GM19239 (cell line): ENCODE measurements around the gene KIR2DL1.
"Not testable (repeated sequence)": the region's sequence is repeated elsewhere in the genome, so short reads cannot be mapped to it uniquely, and the experiment has no call there.

Experiments
- DNase-seq: peaks from one replicate; pipeline ENCODE4 v3.0.0; 2011; ENCODE audit warnings: low spot score; ENCODE audit not compliant: insufficient read length
- FAIRE-seq: peaks from 2 replicates; lab custom pipeline; 2011; peaks lifted over from hg19 to GRCh38; lab: Jason Lieb, UNC

Gene KIR2DL1

DNA sequence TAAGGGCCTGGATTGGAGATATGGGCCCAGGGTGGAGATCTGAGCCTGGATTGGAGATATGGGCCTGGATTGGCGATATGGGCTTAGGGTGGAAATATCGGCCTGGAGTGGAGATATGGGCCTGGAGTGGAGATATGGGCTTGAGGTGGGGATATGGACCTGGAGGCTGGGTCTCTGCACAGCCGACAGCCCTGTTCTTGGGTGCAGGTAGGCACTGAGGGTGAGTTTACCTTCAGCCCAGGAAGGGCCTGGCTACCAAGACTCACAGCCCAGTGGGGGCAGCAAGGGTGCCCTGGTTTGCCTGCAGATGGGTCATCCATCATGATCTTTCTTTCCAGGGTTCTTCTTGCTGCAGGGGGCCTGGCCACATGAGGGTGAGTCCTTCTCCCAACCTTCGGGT lies 918 bp downstream of the KIR2DL1 start:
- DNase-seq, FAIRE-seq: not testable (repeated sequence)

DNA sequence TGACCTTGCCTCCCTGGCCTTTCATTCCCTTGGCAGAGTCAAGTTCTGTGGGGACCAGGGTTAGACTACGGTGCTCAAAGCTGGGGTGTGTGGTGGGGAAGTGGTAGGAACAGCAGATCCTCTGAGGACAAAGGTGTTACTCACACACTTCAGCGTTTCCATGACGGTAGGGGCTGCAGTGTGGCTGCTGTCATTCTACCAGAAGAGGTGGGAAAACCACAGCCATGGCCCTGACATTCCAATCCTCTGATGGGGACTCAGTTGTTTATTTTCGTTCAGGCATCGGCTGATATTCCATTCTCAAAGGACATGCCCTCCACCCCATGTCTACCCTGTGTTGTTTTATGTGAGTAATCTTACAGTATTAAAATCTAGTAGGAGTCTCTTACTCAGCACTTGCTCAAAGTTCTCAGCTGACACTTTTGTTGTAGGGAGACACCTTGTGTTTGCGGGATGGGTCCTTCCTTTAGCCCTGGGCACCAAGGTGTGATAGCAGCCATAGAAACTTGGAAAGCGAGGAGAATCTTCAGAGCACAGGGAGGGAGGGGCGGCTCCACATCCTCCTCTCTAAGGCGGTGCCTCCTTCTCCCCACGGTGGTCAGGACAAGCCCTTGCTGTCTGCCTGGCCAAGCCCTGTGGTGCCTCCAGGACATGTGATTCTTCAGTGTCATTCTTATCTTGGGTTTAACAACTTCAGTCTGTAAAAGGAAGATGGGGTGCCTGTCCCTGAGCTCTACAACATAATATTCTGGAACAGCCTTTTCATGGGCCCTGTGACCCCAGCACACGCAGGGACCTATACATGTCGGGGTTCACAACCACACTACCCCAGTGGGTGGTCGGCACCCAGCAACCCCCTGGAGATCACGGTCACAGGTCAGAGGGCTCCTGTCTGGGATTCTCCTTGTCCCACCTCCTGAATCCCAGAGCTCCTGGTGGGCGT lies 1.7 kb downstream of the KIR2DL1 start:
- not testable (repeated sequence) for FAIRE-seq, DNase-seq

DNA sequence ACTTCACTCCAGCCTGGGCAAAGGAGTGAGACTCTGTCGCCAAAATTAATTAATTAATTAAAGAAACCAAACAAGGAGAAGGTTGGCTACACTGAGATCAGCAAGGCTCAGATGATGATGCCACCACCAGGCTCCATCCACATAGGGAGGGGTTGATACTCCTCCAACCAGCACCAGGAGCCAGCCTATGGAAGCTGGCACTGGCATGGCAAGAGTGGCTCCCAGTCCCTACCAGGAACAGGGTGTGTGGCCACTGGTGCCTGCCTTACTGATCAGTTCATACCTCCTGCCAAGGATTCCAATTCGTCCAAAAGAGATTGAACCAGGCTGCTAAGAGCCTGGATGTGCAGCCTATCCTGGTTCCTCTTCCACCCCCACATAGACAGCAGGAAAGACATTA lies 3.1 kb downstream of the KIR2DL1 start:
- not testable (repeated sequence) for DNase-seq, FAIRE-seq

- not testable (repeated sequence) for FAIRE-seq, DNase-seq
Observed at GRCh38 chr19:54775095-54775815, 5.7 kb downstream of the KIR2DL1 start.

GRCh38 chr19:54775830-54776229 lies 6.2 kb downstream of the KIR2DL1 start:
- not testable (repeated sequence) for FAIRE-seq, DNase-seq

DNA sequence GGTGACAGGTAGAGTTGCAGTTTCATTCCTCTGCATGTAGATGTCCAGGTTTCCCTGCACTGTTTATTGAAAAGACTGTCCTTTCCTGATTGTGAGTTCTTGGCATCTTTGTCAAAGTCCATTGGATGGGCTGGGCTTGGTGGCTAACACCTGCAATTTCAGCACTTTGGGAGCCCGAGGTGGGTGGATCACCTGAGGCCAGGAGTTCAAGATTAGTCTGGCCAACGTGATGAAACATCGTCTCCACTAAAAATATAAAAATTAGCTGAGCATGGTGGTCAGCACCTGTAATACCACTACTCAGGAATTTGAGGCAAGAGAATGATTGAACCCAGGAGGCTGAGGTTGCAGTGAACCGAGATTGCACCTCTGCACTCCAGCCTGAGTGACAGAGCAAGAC lies 8.3 kb downstream of the KIR2DL1 start:
- not testable (repeated sequence) for DNase-seq, FAIRE-seq

DNA sequence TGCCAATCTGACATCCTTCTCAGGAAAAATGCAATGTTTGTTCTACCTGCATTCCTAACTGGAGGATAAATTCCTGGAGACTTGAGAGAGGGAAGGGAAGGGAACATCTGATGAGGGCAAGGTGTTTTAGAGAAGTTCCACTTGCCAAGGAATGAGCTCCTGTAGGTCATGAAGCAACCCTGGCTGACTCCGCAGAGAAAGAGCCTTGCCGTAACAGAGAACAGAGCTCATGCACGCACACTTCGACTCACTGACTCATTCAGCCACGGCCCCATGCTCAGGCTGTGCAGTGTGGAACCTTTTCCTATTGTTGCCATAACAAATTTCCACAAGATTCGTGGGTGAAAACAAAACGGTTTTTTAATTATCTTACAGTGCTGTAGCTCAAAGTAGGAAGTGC lies 9.3 kb downstream of the KIR2DL1 start:
- FAIRE-seq, DNase-seq: not testable (repeated sequence)

- not testable (repeated sequence) for FAIRE-seq, DNase-seq
Observed at GRCh38 chr19:54782916-54783315, 13.3 kb downstream of the KIR2DL1 start.

- not testable (repeated sequence) for FAIRE-seq
Observed at GRCh38 chr19:54786091-54786723, 16.6 kb downstream of the KIR2DL1 start.

GRCh38 chr19:54788154-54788553 lies 18.6 kb downstream of the KIR2DL1 start:
- not testable (repeated sequence) for FAIRE-seq, DNase-seq

More at GRCh38 chr19:54786091-54786723, 16.6 kb downstream of the KIR2DL1 start:
- DNase-seq = not testable (repeated sequence)

- DNase-seq (no peak), FAIRE-seq (no peak)
Observed at GRCh38 chr19:54790711-54791110, 21.1 kb downstream of the KIR2DL1 start.

DNA sequence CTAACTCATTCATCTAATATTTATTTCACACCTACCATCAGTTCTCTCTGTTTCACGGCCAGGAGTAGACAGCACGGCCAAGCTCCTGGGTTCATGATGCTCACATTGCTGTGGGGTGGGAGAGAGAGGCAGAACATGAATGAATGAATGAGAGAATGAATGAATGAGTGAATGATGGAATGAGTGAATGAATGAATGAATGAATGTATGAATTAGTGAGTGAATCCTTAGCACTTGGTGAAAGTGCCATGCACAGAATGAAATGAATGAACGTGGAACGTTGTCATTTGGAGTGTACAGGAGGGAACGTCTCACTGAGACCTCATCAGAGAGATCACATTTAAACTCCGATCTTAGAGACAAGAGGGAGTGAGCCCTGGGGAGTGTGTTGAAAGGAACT lies 21.9 kb downstream of the KIR2DL1 start:
- DNase-seq (no peak), FAIRE-seq (no peak)

DNA sequence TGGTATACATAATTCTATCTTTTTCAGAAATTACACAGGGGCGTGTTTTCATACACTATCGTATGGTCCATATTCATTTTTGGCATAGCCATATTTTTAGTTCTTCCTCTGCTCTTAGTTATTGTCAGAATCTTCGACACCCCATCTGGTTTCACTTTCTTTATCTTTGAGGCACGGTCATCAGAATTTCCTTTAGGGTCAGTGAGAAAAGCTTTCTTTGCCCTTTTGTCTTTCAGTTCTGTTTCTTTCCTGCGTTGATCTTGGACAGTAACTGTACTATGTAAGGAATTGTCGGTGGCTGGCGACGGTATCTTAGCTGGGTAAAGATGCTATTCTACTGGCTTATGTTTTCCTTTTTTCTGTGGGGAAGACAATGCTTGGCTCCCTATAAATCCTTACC lies 23.2 kb downstream of the KIR2DL1 start:
- DNase-seq (peak; percentile 32), FAIRE-seq (peak; percentile 93)

DNA sequence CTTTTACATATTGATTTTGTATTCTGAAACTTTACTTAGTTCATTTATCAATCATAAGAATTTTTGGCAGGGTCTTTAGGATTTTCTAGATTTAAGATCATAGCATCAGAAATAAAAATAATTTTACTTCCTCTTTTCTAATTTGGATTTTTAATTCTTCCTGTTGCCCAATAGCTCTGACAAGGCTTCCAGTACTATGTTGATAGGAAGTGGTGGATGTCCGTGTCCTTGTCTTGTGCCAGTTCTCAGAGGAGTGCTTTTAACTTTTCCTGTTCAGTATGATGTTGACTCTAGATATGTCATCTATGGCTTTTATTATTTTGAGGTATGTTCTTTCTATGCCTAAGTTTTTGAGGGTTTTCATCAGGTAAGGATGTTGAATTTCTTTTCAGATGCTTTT lies 26.2 kb downstream of the KIR2DL1 start:
- DNase-seq (no peak), FAIRE-seq (no peak)

DNA sequence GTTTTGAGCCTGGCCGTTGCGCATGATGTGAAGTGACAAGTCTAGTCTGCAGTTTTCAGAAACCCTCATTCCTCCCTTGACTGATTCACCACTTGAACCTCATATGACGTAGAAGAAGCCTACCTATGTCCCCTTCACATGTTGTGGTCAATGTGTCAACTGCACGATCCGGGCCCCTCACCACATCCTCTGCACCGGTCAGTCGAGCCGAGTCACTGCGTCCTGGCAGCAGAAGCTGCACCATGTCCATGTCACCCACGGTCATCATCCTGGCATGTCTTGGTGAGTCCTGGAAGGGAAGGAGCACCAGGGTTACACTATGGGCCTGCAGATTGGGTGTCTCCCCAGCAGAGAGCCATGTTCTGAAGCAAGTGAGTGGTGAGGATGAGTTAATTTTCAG lies 33.8 kb downstream of the KIR2DL1 start, which contains the start of gene KIR2DL4:
Gene KIR2DL4, plus strand, starts transcription at position 201 of the 400 bp plus-strand sequence. Its CDS starts 42 bp downstream, at position 243.
- DNase-seq (no peak), FAIRE-seq (no peak)

DNA sequence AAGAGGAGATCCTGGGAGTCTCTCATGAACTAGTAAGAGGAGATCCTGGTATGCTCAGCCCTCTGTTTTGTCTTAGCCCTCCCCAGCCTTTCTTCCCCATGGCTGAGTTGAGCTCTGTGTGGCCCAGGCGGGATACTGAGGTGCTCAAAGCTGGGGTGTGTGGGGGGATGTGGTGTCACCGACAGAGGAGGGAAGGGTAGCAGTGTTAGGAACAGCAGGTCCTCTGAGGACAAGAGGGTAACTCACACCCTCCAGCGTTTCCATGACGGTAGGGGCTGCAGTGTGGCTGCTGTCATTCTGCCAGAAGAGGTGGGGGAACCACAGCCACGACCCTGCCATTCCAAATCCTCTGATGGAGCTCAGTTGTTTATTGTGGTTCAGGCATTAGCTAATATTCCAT lies 34.5 kb downstream of the KIR2DL1 start:
- no peak for DNase-seq
- FAIRE-seq = no peak

- DNase-seq = no peak
- FAIRE-seq = no peak
Observed at GRCh38 chr19:54804571-54804970, 35.0 kb downstream of the KIR2DL1 start.

DNA sequence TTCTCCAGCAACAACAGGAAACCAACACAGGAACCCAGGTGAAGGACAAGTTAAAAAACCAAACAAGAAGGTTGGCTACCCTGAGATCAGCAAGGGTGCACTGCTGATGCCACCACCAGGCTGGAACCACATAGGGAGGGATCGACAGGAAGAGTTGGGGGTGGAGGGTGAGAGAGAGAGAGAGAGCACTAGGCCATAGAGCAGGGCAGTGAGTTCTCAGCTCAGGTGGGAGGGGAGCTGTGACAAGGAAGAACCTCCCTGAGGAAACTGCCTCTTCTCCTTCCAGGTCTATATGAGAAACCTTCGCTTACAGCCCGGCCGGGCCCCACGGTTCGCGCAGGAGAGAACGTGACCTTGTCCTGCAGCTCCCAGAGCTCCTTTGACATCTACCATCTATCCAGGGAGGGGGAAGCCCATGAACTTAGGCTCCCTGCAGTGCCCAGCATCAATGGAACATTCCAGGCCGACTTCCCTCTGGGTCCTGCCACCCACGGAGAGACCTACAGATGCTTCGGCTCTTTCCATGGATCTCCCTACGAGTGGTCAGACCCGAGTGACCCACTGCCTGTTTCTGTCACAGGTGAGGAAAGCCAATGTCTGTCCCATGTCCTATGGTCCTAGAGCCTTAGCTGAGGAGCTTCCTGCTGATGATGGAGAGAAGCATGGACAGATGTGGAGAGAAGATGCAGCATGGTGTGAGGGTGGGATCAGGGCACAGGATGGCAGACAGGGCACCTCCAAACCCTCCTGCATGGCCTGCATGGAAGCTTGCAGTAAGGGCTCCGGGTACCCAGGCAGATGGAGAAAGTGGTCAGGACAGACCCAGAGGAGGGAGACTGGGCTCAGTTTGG lies 36.3 kb downstream of the KIR2DL1 start:
- FAIRE-seq = no peak
- no peak for DNase-seq

- DNase-seq (no peak), FAIRE-seq (no peak)
Observed at GRCh38 chr19:54806516-54806838, 36.9 kb downstream of the KIR2DL1 start.
